Activated gamma-delta T cell (primary cell): ENCODE data around the gene TAS2R19.

Experiments used
- DNase-seq: peaks from one replicate; lab custom pipeline; 2025; lab: John Stamatoyannopoulos, UW

TAS2R19 gene

DNA sequence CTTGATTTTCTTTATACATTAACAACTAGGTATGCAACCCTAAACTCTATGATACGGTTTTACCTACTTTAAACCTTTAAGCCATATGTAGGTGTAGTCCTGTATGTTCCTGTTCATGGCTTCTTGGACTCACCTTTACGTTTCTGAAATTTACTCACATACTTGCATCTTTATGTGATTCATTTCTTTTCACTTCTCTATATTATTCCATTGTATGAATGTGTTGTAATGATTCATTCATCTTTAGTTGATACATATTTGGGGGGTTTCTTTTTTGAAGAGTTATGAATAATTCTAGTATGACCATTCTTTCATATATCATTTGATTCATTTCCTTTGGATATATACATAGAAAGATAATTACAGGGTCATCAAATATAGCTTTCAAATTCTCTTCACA, 33.3 kb downstream of the TAS2R19 start:
- DNase-seq, result no peak

DNA sequence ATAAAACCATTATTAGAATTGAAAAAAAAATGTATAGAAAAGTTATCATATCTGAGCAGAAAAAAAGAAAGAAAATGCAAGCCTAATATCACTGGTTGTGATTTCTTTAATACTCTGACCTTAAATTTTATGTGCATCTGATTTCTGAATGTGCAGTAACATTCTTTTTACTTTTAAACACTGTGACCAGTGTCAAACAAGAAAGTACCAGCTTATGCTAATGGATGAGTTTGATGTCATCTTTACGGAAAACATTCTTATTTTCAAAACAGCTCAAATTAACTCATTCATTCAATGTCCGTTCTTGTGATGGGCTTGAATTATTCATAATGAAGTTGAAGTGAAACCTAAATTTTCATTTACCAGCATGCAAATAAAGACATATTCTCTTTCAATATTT, 35.6 kb downstream of the TAS2R19 start, which contains the start of gene TAS2R50:
Gene TAS2R50, minus strand, starts transcription at position 101 of the 400 bp plus-strand sequence. Its CDS starts 52 bp downstream, at position 49.
- DNase-seq, result no peak

DNA sequence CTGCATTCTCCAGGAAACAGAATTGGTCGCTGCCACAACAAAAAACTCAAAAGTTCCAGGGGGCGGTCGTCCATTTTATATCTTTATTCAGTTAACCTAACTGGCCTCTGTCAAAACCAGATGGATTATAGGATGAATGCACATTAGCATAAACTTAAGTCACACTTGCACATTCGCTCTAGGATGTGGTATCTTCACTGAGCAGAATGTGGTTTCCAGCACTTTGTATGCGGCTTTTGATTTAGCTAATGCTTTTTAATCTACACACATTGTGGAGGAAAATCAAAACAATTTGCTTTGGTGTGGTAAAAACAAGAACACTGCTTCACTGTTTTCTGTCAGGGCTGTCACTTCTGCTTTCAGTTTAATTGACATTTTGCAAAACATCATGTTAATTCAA, 40.2 kb downstream of the TAS2R19 start:
- DNase-seq, result no peak

DNA sequence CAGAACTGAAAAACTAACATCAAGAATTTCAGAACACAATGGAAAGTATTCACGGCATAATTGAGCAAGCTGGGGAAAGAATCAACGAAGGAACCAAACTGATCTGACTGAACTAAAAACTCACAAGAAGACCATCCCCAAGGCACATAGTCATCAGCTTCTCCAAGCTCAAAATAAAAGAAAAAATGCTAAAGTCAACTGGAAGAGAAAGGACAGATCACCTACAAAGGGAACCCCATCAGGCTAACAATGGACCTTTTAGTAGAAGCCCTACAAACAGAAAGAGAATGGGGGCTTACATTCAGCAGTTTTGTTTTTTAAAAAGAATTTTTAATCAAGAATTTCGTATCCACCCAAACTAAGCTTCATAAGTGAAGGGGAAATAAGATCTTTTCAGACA, 47.5 kb downstream of the TAS2R19 start:
- no peak for DNase-seq
